Activated CD8-positive, alpha-beta memory T cell treated with anti-CD3 and anti-CD28 coated beads, Interleukin-2, amount 10 ng/mL, durations not matched to agents 7 days and 5 days (primary cell): ENCODE data around the gene TMEM125. TPM values are rescaled to one million over a fixed set of nuclear protein-coding genes. Genes with fewer than 3 reads are reported as not detected.

ENCODE experiments used
- ATAC-seq: fragments of 150-1000 bp; cut with Tn5 transposase; one replicate; pipeline ENCODE4 v1.10.0; 2021; ENCODE audit warnings: moderate library complexity
- CTCF ChIA-PET: fragments of 350-600 bp; sonication (Branson Sonifier 250); formaldehyde crosslinking; loops from one replicate; lab custom pipeline; 2021; ENCODE audit warnings: antibody characterized with exemption; lab: Charles Lee
- DNase-seq: peaks from one replicate; pipeline ENCODE4 v3.0.0-alpha.2; 2020
- H3K27ac Mint-ChIP-seq: one replicate; pipeline ENCODE4 v1.8.0; 2021; ENCODE audit warnings: mild to moderate bottlenecking, mixed read lengths
- H3K27me3 Mint-ChIP-seq: one replicate; pipeline ENCODE4 v1.8.0; 2021; ENCODE audit warnings: mixed read lengths
- H3K36me3 Mint-ChIP-seq: one replicate; pipeline ENCODE4 v1.8.0; 2021; ENCODE audit warnings: mild to moderate bottlenecking, mixed read lengths
- H3K4me1 Mint-ChIP-seq: one replicate; pipeline ENCODE4 v1.8.0; 2021; ENCODE audit warnings: mixed read lengths
- H3K4me3 Mint-ChIP-seq: one replicate; pipeline ENCODE4 v1.8.0; 2021; ENCODE audit warnings: mild to moderate bottlenecking, moderate library complexity, mixed read lengths
- H3K9me3 Mint-ChIP-seq: one replicate; pipeline ENCODE4 v1.8.0; 2022; ENCODE audit warnings: low read depth, mixed read lengths
- total RNA-seq, 2 experiments: library from RNA; stranded (reverse); gene quantifications; one replicate each; pipeline ENCODE4 v1.2.3, GENCODE V29; 2021

Gene TMEM125
- total RNA-seq, 2 experiments from 2014 or later, result not detected

DNA sequence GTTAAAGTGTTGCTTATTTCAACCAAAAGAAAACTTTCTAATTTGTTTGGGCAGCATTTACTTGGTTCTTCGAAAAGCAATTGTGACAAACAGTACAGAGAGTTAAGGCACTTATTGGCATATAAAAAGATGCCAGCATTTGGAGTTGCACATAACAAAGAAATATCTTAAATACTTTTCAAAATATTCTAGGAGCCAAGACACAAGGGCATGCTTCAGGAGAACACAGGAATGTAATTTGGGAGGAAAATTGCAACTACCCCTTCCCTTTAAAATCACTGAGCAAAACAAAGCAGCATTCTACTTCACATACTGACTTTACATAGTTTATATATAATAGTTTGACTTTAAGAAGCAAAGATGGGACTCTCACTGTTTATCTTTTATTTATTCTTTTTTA, 26.4 kb downstream of the TMEM125 start:
- peaks cover 20% of the 10 kb centered on the region for H3K4me1 Mint-ChIP-seq
- no peaks in the 10 kb centered on the region for H3K27me3 Mint-ChIP-seq
- no peak overlapping the region for H3K4me3 Mint-ChIP-seq
- H3K36me3 Mint-ChIP-seq, result no peaks in the 10 kb centered on the region
- no peak for ATAC-seq
- H3K9me3 Mint-ChIP-seq, result no peaks in the 10 kb centered on the region
- H3K27ac Mint-ChIP-seq, result peak overlapping the region; percentile 69
- DNase-seq, result no peak
- CTCF ChIA-PET, result interaction anchor here (0.8 kb wide), 1 partner anchor 12 kb away, joined by 3 read pairs; no protein-coding TSS in a partner anchor

DNA sequence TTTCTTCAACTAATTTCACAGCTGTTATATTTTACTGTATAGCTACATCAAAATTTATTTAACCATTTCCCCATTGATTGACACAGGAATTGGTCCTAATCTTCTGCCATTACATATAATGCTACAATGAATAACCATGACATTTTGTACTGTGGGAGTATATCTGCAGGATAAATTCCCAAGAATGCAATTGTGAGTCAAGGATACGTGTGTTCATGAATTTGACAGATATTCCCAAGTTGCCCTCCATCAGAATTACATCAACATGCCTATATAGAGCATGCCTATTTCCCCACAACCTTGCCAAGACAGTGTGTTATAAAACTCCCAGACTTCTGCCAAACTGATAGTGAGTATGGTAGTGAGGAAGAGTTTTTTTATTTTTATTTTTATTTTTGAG, 28.3 kb downstream of the TMEM125 start:
- DNase-seq (no peak), ATAC-seq (no peak)
- Mint-ChIP-seq H3K36me3 (no peaks in the 10 kb centered on the region), H3K27ac (no peak overlapping the region), H3K27me3 (no peaks in the 10 kb centered on the region), H3K4me1 (peaks cover 20% of the 10 kb centered on the region), H3K4me3 (no peak overlapping the region), H3K9me3 (no peaks in the 10 kb centered on the region)
- CTCF ChIA-PET, result no interaction called here

DNA sequence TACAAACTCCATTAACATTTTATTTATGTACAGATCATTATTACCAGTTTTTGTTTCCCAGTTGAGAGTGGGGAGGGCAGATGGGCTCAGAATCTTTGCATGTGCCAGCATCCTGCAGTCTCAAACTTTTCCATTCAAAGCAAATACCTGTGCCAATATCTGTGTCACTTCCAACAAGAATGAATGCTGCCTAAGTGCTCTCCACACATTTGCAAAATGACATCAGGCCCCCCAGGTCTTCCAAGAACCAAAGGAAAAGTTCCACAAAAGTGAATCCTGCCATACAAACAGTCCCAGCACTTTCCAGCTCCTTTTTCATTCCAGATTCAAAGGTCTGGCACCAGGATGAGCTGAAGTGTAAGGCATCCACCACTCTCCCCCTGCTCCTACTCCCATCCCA, 29.3 kb downstream of the TMEM125 start:
- H3K27ac Mint-ChIP-seq, result no peak overlapping the region
- H3K9me3 Mint-ChIP-seq, result no peaks in the 10 kb centered on the region
- no peak for ATAC-seq
- H3K4me3 Mint-ChIP-seq, result no peak overlapping the region
- H3K36me3 Mint-ChIP-seq, result no peaks in the 10 kb centered on the region
- no peak for DNase-seq
- peaks cover 20% of the 10 kb centered on the region for H3K4me1 Mint-ChIP-seq
- CTCF ChIA-PET, result no interaction called here
- H3K27me3 Mint-ChIP-seq, result no peaks in the 10 kb centered on the region

DNA sequence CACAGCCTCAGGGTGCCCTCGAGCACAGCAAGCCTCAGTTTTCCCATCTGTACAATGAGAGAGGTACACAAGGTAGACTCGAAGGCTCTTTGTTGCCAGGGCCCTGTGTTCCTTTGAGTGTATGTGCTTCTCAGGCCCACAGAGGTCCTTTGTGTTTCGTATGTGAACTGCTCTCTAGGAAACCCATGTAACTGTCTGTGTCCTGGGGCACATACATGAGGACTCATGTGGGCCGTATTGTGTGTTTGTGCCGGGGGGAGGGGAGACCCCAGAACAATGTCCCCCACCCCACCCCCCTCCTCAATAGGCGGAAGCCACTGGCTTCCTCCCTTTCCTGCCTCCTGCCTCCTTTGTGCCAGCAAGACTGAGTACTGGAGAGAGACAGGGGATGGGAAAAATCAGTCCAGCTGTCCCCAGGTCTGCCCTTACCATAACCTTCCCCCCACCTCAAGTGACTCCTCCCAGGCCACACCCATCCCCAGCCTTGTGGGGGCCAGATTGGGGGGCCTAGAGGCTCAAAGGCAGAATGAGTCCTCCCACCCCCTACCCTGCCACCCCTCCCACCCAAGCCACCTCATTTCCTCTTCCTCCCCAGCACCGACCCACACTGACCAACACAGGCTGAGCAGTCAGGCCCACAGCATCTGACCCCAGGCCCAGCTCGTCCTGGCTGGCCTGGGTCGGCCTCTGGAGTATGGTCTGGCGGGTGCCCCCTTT, 30.8 kb downstream of the TMEM125 start, which contains the start of gene TIE1:
TSS of gene TIE1 (plus strand) at position 605 of the 717 bp plus-strand sequence. CDS start at position 695, 90 bp downstream.
- Mint-ChIP-seq H3K27ac (no peak within 1 kb of the TSS), H3K36me3 (no peaks in the 10 kb centered on the region), H3K9me3 (no peaks in the 10 kb centered on the region), H3K4me3 (no peak within 1 kb of the TSS), H3K27me3 (no peaks in the 10 kb centered on the region), H3K4me1 (peaks cover 11% of the 10 kb centered on the region)
- DNase-seq (no peak), ATAC-seq (no peak)
- CTCF ChIA-PET, result no interaction called here

DNA sequence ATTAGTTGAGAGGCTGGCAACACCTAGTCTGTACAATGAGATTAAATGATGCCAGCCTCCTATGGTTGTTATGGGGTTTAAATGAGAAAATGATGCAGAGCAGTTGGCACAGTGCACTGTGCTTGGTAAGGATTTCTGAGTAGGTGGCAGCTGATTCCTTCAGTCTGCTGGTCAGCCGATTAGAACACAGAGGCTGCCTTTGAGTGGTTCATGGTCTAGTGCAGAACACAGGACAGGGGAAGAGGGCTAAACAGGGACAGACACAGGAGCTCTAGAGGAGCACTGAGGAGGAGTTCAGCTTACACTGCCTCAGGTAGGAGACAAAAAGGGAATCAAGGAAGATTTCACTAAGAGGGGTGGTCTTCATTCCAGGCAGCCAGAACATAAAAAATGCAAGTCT, 32.4 kb downstream of the TMEM125 start:
- no peaks in the 10 kb centered on the region for H3K36me3 Mint-ChIP-seq
- no peaks in the 10 kb centered on the region for H3K27me3 Mint-ChIP-seq
- H3K9me3 Mint-ChIP-seq, result no peaks in the 10 kb centered on the region
- no peak for DNase-seq
- H3K4me3 Mint-ChIP-seq, result no peak overlapping the region
- no peaks in the 10 kb centered on the region for H3K4me1 Mint-ChIP-seq
- CTCF ChIA-PET, result no interaction called here
- no peak overlapping the region for H3K27ac Mint-ChIP-seq
- ATAC-seq, result no peak

DNA sequence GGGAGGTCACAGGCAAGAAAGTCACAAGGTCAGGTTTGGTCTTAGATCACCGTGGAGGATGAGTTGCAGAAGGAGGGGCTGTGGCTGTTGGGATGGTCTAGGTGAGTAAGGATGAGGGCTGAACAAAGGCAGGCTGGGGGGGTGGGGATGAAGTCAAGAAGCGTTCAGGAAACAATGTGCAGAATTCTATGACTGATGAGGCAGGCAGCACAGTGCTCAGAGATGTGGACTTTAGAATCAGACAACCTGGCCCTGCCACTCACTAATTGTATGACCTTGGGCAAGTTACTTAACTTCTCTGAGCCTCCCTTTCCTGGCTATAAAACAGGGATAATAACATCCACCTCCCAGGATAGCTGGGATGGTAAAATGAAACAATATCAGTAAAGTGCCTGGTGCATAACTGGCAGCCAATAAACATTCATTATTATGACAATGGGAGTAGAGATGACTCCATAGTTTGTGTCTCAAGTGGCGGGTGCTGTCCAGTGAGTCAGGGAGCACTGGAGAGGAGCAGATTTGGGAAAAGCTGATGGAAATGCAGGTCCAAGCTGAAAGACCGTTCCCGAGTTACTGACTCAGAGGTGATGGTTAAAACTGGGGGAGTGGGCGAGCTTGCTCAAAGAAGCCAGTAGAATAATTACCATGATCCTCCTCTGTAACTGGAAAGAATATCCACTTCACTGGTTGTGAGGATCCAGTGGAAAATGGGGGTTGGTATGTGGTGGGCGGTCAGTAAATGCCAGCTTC, 33.1 kb downstream of the TMEM125 start:
- H3K27me3 Mint-ChIP-seq, result no peaks in the 10 kb centered on the region
- no peaks in the 10 kb centered on the region for H3K4me1 Mint-ChIP-seq
- no peaks in the 10 kb centered on the region for H3K36me3 Mint-ChIP-seq
- no peaks in the 10 kb centered on the region for H3K9me3 Mint-ChIP-seq
- DNase-seq (no peak), ATAC-seq (no peak)
- no peak overlapping the region for H3K27ac Mint-ChIP-seq
- no peak overlapping the region for H3K4me3 Mint-ChIP-seq
- CTCF ChIA-PET, result no interaction called here

DNA sequence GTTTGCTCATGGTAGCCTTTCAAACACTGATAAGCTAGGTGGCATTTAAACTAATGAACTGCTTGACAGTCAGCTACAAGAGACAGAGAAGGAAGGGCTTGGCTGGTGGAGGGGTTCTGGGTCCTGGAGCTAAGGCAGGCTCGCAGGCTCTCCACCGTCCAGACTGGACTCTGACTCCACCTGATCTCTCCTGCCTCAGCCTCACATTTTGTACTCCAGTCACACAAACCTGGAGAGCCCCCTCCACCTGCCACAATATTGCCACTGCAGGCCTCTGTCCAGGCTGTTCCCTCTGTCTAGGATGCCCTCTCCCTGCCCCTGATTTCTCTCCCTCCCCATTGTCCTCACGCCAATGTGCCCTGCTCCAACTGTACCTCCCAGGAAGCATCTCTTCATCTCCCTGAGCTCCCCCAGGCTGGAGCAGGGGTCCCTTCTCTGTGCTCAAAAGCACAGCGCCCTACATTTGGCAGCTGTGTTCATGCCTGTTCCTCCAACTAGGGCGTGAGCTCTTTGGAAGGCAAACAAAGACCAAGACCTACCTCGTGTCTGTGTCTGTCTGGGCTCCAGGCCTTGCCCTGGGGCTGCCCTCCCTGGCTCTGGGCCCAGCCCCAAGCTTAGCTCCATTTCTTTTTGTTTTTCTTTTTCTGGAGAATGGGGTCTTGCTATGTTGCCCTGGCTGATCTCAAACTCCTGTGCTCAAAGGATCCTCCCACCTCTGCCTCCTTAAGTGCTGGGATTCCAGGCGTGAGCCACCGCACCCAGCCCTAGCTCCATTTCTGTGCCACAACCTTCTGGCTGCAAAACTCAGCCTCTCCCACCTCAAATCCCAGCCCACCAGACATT, 33.9 kb downstream of the TMEM125 start:
- DNase-seq (no peak), ATAC-seq (no peak)
- H3K27me3 Mint-ChIP-seq, result no peaks in the 10 kb centered on the region
- no peak overlapping the region for H3K27ac Mint-ChIP-seq
- CTCF ChIA-PET, result no interaction called here
- no peaks in the 10 kb centered on the region for H3K4me1 Mint-ChIP-seq
- no peak overlapping the region for H3K4me3 Mint-ChIP-seq
- H3K9me3 Mint-ChIP-seq, result no peaks in the 10 kb centered on the region
- H3K36me3 Mint-ChIP-seq, result no peaks in the 10 kb centered on the region

DNA sequence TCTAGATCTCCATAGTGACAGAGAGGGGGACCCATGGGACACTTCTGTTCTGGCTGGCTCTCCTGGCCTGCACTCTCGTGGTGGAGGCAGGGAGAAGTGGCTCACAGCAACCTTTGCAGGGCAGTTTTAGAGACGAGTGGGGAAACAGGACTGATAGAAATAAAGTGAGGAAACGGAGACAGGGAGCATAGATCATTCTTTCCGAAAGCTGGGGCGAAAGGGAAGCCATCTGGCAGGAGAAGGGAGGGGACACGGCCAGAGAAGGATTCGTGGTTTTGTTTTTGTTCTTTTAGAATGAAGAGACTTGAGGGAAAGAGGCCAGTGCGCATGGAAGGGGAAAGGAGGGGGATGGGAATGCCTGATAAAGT, 34.5 kb downstream of the TMEM125 start:
- DNase-seq (no peak), ATAC-seq (no peak)
- no peaks in the 10 kb centered on the region for H3K36me3 Mint-ChIP-seq
- H3K27me3 Mint-ChIP-seq, result no peaks in the 10 kb centered on the region
- no peak overlapping the region for H3K27ac Mint-ChIP-seq
- H3K4me1 Mint-ChIP-seq, result no peaks in the 10 kb centered on the region
- H3K4me3 Mint-ChIP-seq, result no peak overlapping the region
- H3K9me3 Mint-ChIP-seq, result no peaks in the 10 kb centered on the region
- CTCF ChIA-PET, result no interaction called here

DNA sequence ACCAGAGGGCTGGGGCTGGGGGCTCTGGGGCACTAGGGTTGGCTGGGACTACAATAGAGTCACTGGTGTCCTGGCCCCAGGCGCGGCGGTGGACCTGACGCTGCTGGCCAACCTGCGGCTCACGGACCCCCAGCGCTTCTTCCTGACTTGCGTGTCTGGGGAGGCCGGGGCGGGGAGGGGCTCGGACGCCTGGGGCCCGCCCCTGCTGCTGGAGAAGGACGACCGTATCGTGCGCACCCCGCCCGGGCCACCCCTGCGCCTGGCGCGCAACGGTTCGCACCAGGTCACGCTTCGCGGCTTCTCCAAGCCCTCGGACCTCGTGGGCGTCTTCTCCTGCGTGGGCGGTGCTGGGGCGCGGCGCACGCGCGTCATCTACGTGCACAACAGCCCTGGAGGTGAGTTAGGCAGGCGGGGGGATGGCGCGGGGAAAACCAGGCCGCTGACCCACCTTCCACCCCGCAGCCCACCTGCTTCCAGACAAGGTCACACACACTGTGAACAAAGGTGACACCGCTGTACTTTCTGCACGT, 35.1 kb downstream of the TMEM125 start:
- H3K4me1 Mint-ChIP-seq, result no peaks in the 10 kb centered on the region
- H3K27me3 Mint-ChIP-seq, result no peaks in the 10 kb centered on the region
- H3K4me3 Mint-ChIP-seq, result no peak overlapping the region
- H3K36me3 Mint-ChIP-seq, result no peaks in the 10 kb centered on the region
- no peaks in the 10 kb centered on the region for H3K9me3 Mint-ChIP-seq
- CTCF ChIA-PET, result no interaction called here
- no peak overlapping the region for H3K27ac Mint-ChIP-seq
- no peak for DNase-seq
- ATAC-seq, result no peak

DNA sequence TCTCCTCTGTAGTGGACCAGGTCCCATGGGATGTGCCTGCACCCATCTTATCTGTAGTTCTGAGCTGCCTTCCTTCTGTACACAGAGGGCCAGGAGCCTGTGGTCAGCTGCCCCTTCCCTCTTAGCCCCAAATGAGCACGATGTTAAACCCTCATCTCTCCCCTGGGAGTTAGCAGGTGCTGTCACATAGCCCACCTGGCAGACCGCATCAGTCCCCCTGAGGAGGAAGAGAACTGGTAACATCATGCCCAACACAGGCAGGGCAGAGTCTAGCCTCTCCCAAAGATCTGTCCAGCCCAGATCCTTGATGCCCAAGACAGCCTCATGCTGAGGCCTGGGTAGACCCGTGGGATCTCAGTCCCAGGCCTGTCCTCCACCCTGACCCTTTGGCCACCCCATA, 35.7 kb downstream of the TMEM125 start:
- no peaks in the 10 kb centered on the region for H3K9me3 Mint-ChIP-seq
- ATAC-seq (no peak), DNase-seq (no peak)
- H3K4me1 Mint-ChIP-seq, result no peaks in the 10 kb centered on the region
- no peak overlapping the region for H3K4me3 Mint-ChIP-seq
- no peak overlapping the region for H3K27ac Mint-ChIP-seq
- CTCF ChIA-PET, result no interaction called here
- no peaks in the 10 kb centered on the region for H3K27me3 Mint-ChIP-seq
- no peaks in the 10 kb centered on the region for H3K36me3 Mint-ChIP-seq

DNA sequence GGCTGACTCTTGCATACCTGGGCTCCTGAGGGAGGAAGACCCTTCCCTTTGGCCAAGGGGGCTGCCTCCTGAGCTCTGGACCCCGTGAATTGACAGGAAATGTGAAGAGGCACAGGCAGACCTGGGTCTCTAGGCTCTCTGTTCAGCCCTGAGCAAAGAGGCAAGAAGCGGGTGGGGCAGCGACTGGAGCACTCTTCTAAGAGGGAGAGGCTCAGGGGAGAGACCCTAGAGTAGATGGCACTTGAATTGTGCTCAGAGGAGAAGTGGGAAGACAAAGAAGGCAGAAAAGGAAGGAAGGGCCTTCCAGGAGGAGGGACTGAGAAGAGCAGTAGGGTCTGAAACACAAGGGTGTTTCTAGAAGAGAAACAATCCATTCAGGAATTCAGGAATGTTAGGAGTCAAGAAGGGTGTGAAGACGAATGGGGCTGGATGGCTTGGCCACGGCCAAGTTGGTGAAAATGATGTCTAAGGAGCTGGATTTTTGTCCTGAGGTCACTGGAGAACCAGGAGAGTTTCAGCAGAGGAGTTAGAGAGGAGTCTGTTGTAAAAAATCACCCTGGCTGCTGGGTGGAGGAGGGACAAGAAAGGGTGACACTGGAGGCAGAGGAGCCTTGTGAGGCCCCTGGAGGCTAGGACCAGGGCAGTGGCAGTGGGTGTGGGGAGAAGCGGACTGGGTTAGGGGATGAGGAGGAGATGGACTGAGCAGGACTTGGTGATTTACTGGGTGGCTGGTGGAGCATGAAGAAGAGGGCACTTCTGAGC, 36.3 kb downstream of the TMEM125 start:
- Mint-ChIP-seq H3K4me1 (no peaks in the 10 kb centered on the region), H3K36me3 (no peaks in the 10 kb centered on the region), H3K9me3 (no peaks in the 10 kb centered on the region), H3K27me3 (no peaks in the 10 kb centered on the region), H3K4me3 (no peak overlapping the region), H3K27ac (no peak overlapping the region)
- ATAC-seq (no peak), DNase-seq (no peak)
- CTCF ChIA-PET, result no interaction called here

DNA sequence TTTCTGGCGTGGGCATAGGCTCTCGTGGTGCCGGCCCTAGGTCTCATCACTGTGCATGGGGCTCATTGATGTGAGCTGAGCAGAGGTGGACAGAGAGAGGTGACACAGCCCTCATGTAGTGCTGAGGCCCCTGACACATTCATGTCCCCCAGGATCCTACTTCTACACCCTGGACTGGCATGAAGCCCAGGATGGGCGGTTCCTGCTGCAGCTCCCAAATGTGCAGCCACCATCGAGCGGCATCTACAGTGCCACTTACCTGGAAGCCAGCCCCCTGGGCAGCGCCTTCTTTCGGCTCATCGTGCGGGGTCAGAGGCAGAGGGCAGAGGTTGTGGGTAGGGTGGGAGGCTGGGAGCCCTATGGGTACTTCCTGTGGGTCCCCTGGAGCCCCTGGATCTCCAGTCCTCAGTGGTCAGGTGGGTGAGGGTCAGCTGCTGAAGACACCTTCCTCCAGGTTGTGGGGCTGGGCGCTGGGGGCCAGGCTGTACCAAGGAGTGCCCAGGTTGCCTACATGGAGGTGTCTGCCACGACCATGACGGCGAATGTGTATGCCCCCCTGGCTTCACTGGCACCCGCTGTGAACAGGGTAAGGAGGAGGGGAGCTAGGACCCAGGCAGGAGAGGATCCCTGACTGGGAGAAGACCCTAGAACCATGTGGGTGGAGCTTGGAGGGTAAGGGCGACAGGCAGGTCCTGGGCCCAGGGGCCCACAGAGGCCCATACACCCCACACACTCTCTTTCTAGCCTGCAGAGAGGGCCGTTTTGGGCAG, 37.1 kb downstream of the TMEM125 start:
- DNase-seq (no peak), ATAC-seq (no peak)
- no peaks in the 10 kb centered on the region for H3K36me3 Mint-ChIP-seq
- no peaks in the 10 kb centered on the region for H3K9me3 Mint-ChIP-seq
- H3K4me3 Mint-ChIP-seq, result no peak overlapping the region
- H3K27ac Mint-ChIP-seq, result no peak overlapping the region
- H3K4me1 Mint-ChIP-seq, result no peaks in the 10 kb centered on the region
- CTCF ChIA-PET, result no interaction called here
- H3K27me3 Mint-ChIP-seq, result no peaks in the 10 kb centered on the region
